Gastroesophageal sphincter (tissue), 3 donors: Measurements from ENCODE around the gene SNX24.

Source experiments
- EP300 ChIP-seq: sonication (generic); formaldehyde crosslinking; IDR thresholded peaks from one replicate; pipeline ENCODE4 v1.6.1; 2017; ENCODE audit warnings: antibody characterized with exemption, mild to moderate bottlenecking
- POLR2A ChIP-seq, 2 donors: fragments of 450-650 bp; IDR thresholded peaks; one replicate each; pipeline ENCODE4 v1.6.1; 2017; ENCODE audit warnings: antibody characterized with exemption in 2 of 2, mild to moderate bottlenecking in 2 of 2, moderate library complexity in 1 of 2
- TF ChIP-seq, protein P1 (sequence below), 4 experiments: fragments of 200-600 bp in 2 of 4; fragments of 450-650 bp in 2 of 4; sonication (generic) in 1 of 4; IDR thresholded peaks; one replicate each; pipeline ENCODE4 v1.5.1; 2017 to 2019; ENCODE audit warnings: antibody characterized with exemption in 4 of 4, mild to moderate bottlenecking in 2 of 4, moderate library complexity in 2 of 4

DNA sequence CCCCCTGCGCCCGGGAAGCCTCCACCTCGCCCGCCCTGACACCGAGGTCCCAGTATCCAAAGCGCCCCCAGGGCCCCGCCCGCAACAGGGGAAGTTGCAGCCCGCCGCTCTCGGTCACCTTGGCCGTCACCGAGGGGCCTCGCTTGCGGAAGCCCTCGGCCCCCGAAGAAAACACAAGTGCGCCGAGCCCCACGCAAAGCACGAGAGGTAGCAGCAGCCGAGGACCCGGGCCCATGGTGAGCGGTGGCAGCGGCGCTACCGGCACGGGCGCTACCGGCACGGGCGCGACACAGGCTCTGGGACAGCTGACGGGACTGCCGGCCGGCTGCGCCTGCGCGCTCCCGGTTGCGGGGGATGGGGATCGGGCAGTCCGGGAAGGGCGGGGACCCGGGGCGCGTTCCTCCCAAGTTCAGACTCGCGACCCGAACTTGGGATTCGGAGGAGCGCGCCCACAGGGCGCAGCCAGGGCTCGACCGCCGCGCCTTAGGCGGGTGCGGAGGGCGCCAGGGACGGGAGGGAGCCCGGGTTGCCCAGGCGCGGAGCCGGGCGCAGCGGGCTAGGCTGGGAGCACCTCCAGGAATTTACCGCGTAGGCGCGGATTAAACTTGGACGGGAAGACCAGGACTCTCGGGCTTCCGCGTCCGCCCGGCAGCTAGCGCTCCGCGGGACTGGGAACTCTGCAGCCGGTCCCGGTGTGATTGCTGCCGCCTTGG, 191.1 kb downstream of the SNX24 start, which contains the start of gene PPIC:
- TF ChIP-seq, protein P1, sequence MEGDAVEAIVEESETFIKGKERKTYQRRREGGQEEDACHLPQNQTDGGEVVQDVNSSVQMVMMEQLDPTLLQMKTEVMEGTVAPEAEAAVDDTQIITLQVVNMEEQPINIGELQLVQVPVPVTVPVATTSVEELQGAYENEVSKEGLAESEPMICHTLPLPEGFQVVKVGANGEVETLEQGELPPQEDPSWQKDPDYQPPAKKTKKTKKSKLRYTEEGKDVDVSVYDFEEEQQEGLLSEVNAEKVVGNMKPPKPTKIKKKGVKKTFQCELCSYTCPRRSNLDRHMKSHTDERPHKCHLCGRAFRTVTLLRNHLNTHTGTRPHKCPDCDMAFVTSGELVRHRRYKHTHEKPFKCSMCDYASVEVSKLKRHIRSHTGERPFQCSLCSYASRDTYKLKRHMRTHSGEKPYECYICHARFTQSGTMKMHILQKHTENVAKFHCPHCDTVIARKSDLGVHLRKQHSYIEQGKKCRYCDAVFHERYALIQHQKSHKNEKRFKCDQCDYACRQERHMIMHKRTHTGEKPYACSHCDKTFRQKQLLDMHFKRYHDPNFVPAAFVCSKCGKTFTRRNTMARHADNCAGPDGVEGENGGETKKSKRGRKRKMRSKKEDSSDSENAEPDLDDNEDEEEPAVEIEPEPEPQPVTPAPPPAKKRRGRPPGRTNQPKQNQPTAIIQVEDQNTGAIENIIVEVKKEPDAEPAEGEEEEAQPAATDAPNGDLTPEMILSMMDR (IDR thresholded peaks at IDR 0.05), result no peak
- peak; percentile 59 to 70 for TF ChIP-seq POLR2A (IDR thresholded peaks at IDR 0.05)
- TF ChIP-seq EP300, result no peak
